Activated naive CD4-positive, alpha-beta T cell treated with anti-CD3 and anti-CD28 coated beads for 36 hours (primary cell): ENCODE results near the gene RALB. TPM values are rescaled to one million over a fixed set of nuclear protein-coding genes. Genes with fewer than 3 reads are reported as not detected.

Experiments
- CTCF ChIA-PET: fragments of 350-600 bp; sonication (Branson Sonifier 250); formaldehyde crosslinking; loops from one replicate; lab custom pipeline; 2021; ENCODE audit warnings: antibody characterized with exemption; lab: Charles Lee
- DNase-seq: peaks from one replicate; pipeline ENCODE4 v3.0.0-alpha.2; 2020
- H3K27ac Mint-ChIP-seq: one replicate; pipeline ENCODE4 v1.8.0; 2021; ENCODE audit warnings: mild to moderate bottlenecking, mixed read lengths
- H3K27me3 Mint-ChIP-seq: one replicate; pipeline ENCODE4 v1.8.0; 2021; ENCODE audit warnings: low read depth, mixed read lengths
- H3K36me3 Mint-ChIP-seq: one replicate; pipeline ENCODE4 v1.8.0; 2021; ENCODE audit warnings: low read depth, mixed read lengths
- H3K4me1 Mint-ChIP-seq: one replicate; pipeline ENCODE4 v1.8.0; 2021; ENCODE audit warnings: low read depth, mixed read lengths
- H3K4me3 Mint-ChIP-seq: one replicate; pipeline ENCODE4 v1.8.0; 2021; ENCODE audit warnings: mild to moderate bottlenecking, moderate library complexity, mixed read lengths
- H3K9me3 Mint-ChIP-seq: one replicate; pipeline ENCODE4 v1.8.0; 2021; ENCODE audit warnings: mixed read lengths
- intact Hi-C: fragments of 100-400 bp; cut with micrococcal nuclease; formaldehyde crosslinking; loops from one replicate; pipeline ENCODE4 v1.15.1; 2023
- total RNA-seq, 2 experiments: library from RNA; stranded (reverse); gene quantifications; one replicate each; pipeline ENCODE4 v1.2.3, GENCODE V29; 2021

Gene RALB
- total RNA-seq, 2 experiments from 2014 or later: 16.4 to 19.3 TPM

DNA sequence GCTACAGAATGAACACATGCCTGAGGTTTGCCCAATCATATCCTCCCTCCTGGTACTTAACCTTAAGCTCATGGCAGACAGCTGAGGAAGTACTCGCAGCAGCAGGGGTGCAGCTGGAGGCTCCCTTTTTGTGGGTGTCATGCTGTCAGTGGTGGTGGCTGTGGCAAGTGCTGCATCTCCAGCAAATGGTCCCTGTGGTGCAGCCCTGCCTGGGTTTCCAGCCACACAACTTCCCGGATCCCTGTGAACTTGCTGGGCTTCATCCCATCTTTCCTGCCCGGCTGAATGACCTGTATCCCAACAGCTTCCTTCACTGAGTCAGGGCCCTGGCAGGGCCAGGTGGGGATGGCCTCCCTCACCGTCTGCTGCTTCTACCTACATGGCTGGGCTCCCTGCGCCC is 34.5 kb upstream of the RALB start:
- no peak for DNase-seq
- no peaks in the 10 kb centered on the region for H3K27me3 Mint-ChIP-seq
- CTCF ChIA-PET: interaction anchor here (2.0 kb wide), 1 partner anchor 43 kb away, joined by 7 read pairs; no protein-coding TSS in a partner anchor
- no peak overlapping the region for H3K27ac Mint-ChIP-seq
- peaks cover 25% of the 10 kb centered on the region for H3K4me1 Mint-ChIP-seq
- no peak overlapping the region for H3K4me3 Mint-ChIP-seq
- peaks cover 56% of the 10 kb centered on the region for H3K36me3 Mint-ChIP-seq
- intact Hi-C loops: no loop called here
- H3K9me3 Mint-ChIP-seq: peaks cover 31% of the 10 kb centered on the region

DNA sequence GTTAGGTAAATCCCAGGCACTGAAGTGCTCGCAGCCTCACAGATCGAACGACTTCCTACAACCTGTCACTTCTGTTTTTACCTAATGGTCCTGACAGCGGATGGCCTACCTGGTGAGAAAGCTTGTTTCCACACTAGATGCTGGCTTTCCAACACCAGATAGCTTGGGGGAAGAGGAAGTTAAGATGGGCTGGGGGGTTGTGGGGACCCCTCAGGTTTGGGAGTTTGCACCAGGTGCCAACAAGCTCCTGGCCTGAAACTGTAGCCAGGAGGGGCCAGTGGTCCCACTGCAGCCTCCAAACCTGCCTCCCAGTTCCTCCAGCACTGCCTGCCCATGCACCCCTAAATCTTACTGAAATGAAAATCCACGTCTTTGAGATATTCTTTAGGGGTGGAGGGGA is 33.4 kb upstream of the RALB start:
- CTCF ChIA-PET: interaction anchor here (1.1 to 2.0 kb wide), 3 partner anchors 13 to 94 kb away, joined by 4 to 7 read pairs (median 5); no protein-coding TSS in a partner anchor
- peaks cover 31% of the 10 kb centered on the region for H3K9me3 Mint-ChIP-seq

DNA sequence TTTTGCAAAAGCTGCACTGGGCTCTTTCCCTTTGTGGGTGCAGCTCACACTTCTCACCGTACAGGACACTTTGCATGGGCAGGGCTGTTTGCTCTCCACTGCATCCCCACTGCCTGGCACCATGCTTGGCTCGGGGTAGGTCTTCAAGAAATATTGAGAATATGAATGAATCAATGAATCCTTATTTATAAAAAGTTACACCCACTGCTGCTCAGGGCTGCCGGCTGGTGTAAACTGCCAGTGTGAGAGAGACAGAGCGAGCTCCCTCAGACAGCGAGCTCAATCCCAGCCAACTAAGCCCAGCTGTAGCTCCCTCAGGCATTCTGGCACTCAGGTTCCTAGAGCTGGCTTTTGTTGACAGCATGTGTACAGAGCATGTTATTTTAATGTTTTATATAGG is 32.9 kb upstream of the RALB start:
- intact Hi-C loops: no loop called here
- Mint-ChIP-seq H3K27ac (no peak overlapping the region), H3K36me3 (peaks cover 56% of the 10 kb centered on the region), H3K9me3 (peaks cover 31% of the 10 kb centered on the region), H3K4me3 (no peak overlapping the region), H3K4me1 (peaks cover 31% of the 10 kb centered on the region), H3K27me3 (no peaks in the 10 kb centered on the region)
- CTCF ChIA-PET: interaction anchor here (1.1 to 2.0 kb wide), 3 partner anchors 13 to 93 kb away, joined by 4 to 7 read pairs (median 5); no protein-coding TSS in a partner anchor
- DNase-seq: no peak

More for the DNA sequence above, 33.4 kb upstream of the RALB start:
- intact Hi-C loops: no loop called here
- H3K27ac Mint-ChIP-seq: no peak overlapping the region
- H3K4me3 Mint-ChIP-seq: no peak overlapping the region
- peaks cover 28% of the 10 kb centered on the region for H3K4me1 Mint-ChIP-seq
- no peak for DNase-seq
- peaks cover 56% of the 10 kb centered on the region for H3K36me3 Mint-ChIP-seq
- no peaks in the 10 kb centered on the region for H3K27me3 Mint-ChIP-seq

GRCh38 chr2:120220756-120221155 is 31.9 kb upstream of the RALB start:
- H3K27me3 Mint-ChIP-seq: no peaks in the 10 kb centered on the region
- CTCF ChIA-PET: no interaction called here
- peaks cover 56% of the 10 kb centered on the region for H3K36me3 Mint-ChIP-seq
- H3K4me1 Mint-ChIP-seq: peaks cover 31% of the 10 kb centered on the region
- intact Hi-C loops: no loop called here
- H3K9me3 Mint-ChIP-seq: peaks cover 31% of the 10 kb centered on the region
- no peak overlapping the region for H3K27ac Mint-ChIP-seq
- no peak for DNase-seq
- no peak overlapping the region for H3K4me3 Mint-ChIP-seq

GRCh38 chr2:120221616-120222015 is 31.0 kb upstream of the RALB start:
- no peak for DNase-seq
- H3K27me3 Mint-ChIP-seq: no peaks in the 10 kb centered on the region
- peaks cover 48% of the 10 kb centered on the region for H3K36me3 Mint-ChIP-seq
- H3K4me1 Mint-ChIP-seq: peaks cover 32% of the 10 kb centered on the region
- CTCF ChIA-PET: no interaction called here
- peak overlapping the region; percentile 77 for H3K4me3 Mint-ChIP-seq
- peaks cover 24% of the 10 kb centered on the region for H3K9me3 Mint-ChIP-seq
- intact Hi-C loops: loop anchor here (2.0 kb wide), 1 partner anchor 543 kb away; the partner anchor contains the start of gene TMEM177
- H3K27ac Mint-ChIP-seq: peak overlapping the region; percentile 87

- Mint-ChIP-seq H3K27ac (peak overlapping the region; percentile 87), H3K9me3 (peaks cover 23% of the 10 kb centered on the region), H3K36me3 (peaks cover 46% of the 10 kb centered on the region), H3K27me3 (no peaks in the 10 kb centered on the region), H3K4me1 (peaks cover 39% of the 10 kb centered on the region), H3K4me3 (peak overlapping the region; percentile 77)
- CTCF ChIA-PET: interaction anchor here (0.7 kb wide), 1 partner anchor 1536 kb away, joined by 3 read pairs; no protein-coding TSS in a partner anchor
- intact Hi-C loops: loop anchor here (1.0 to 2.0 kb wide), 5 partner anchors 10 to 544 kb away; partner anchors contain the start of genes PTPN4, RALB and TMEM177
- no peak for DNase-seq
Measured at GRCh38 chr2:120222186-120223033, 30.2 kb upstream of the RALB start.

DNA sequence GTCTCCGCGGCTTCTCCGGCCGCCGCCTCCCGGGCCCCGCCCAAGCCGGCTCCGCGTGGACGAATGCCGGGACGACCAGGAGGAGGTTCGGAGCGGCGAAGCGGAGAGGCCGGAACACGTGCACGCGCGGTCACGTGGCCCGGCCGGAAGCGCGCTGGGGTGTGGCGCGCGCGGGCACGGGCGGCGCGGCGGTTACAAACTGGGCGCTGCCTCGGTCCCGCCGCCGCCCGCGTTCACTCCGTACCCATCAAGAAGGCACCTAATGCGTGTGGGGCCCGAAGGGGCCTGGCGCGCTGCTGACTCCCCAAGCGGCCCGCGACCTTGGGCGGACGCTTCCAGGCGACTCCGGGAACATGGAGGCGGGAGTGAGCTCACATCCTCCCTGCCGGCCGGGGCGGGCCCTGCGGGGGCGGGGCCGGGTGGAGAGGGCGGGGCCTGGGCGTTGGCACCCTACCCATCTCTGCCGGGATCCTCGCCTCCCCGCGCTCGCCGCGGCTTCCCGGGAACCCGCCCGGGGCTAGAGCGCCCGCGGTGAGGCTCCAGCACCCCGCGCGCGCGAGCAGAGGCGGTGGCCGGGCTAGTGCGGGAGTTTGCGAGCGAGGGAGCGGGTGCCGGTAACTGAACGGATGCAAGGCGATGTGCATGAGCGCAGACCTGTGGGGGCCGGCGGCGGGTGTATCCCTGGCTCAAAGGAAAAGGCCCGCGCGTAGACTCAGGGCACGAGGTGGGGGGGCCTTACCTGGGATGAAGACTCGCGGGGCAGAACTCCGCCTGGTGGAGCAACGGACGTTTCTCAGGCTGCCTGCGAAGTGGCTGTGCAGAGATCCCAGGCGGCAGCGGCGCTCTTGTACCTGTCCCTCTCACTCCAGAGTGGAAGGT is 29.4 kb upstream of the RALB start, which contains the start of gene TMEM185B:
Gene TMEM185B (minus strand): TSS at position 367 of the 879 bp plus-strand sequence. CDS start 424 bp downstream, outside the sequence.
- peak; percentile 93 for DNase-seq
- H3K27me3 Mint-ChIP-seq: no peaks in the 10 kb centered on the region
- H3K36me3 Mint-ChIP-seq: peaks cover 40% of the 10 kb centered on the region
- intact Hi-C loops: loop anchor here (1.0 to 2.0 kb wide), 5 partner anchors 9 to 544 kb away; partner anchors contain the start of genes PTPN4, RALB and TMEM177
- peaks cover 18% of the 10 kb centered on the region for H3K9me3 Mint-ChIP-seq
- peak within 1 kb of the TSS; percentile 87 for H3K27ac Mint-ChIP-seq
- peak within 1 kb of the TSS; percentile 80 for H3K4me3 Mint-ChIP-seq
- CTCF ChIA-PET: interaction anchor here (0.7 to 3.4 kb wide), 2 partner anchors 48 to 1535 kb away, joined by 3 to 14 read pairs; no protein-coding TSS in a partner anchor
- H3K4me1 Mint-ChIP-seq: peaks cover 43% of the 10 kb centered on the region

DNA sequence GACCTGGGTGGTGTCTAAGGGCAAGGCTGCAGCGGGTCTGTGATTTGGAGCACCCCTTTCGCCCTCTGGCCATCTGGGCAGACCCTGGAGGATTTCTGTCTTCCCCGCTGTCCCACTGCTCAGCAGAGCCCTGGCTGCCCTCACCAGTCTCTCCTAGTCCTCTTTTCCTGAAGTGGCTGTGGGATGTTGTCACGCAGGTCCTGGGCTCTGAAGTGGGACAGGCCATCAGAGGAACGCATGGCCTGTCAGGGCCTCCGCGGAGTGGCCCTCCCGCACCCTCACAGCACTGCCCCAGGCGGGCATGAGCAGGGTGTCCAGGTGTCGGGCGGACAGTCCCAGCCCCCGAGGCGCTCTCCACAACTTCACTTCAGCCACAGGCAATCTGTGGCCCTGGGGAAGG is 28.4 kb upstream of the RALB start:
- intact Hi-C loops: no loop called here
- CTCF ChIA-PET: interaction anchor here (3.4 kb wide), 1 partner anchor 48 kb away, joined by 14 read pairs; no protein-coding TSS in a partner anchor
- Mint-ChIP-seq H3K36me3 (peaks cover 31% of the 10 kb centered on the region), H3K4me3 (peak overlapping the region; percentile 80), H3K27me3 (no peaks in the 10 kb centered on the region), H3K27ac (peak overlapping the region; percentile 50), H3K4me1 (peaks cover 47% of the 10 kb centered on the region), H3K9me3 (peaks cover 14% of the 10 kb centered on the region)
- no peak for DNase-seq

DNA sequence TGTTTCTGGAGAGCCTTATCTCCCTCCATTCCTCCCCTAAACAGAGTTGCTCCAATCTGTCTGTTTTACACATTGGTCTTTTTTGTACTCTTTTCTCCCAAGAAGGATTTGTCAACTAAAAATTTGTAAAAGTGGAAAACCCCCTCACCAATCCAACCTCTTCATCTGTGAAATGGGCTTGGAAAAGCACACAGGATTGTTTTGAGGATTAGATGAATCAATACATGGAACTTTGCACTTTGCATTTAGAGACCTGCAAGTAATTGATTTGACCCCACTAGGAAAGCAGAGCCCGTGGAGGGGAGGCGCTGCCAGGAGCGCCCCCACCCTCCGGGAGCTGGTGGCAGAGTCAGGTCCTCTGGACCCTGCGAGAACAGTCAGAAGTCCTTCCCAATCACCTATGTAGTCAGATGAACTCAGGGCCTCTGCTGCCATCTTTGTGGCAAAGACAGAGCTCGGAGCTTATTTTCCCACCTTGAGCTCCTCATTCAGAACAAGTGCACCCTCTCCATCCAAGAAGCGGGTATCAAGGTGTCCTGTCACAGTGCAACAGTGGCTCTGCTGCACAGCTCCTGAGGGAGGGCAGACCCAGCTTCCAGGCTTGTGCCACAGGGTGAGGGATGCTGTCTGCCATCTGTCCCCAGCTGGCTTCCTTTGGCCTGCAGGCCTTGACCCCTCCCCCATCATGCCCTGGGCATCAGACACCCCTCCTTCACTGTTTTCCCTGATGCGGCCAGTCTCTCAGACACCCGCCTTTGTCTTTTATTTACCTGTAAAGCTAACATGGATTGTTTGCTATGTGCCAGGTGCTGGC is 27.7 kb upstream of the RALB start:
- Mint-ChIP-seq H3K27ac (no peak overlapping the region), H3K36me3 (peaks cover 25% of the 10 kb centered on the region), H3K4me1 (peaks cover 51% of the 10 kb centered on the region), H3K4me3 (peak overlapping the region; percentile 15), H3K9me3 (peaks cover 13% of the 10 kb centered on the region), H3K27me3 (no peaks in the 10 kb centered on the region)
- DNase-seq: no peak
- CTCF ChIA-PET: interaction anchor here (0.9 to 3.4 kb wide), 3 partner anchors 8 to 88 kb away, joined by 5 to 14 read pairs (median 7); no protein-coding TSS in a partner anchor
- intact Hi-C loops: loop anchor here (5.0 kb wide), 3 partner anchors 217 to 452 kb away; no protein-coding TSS in a partner anchor

DNA sequence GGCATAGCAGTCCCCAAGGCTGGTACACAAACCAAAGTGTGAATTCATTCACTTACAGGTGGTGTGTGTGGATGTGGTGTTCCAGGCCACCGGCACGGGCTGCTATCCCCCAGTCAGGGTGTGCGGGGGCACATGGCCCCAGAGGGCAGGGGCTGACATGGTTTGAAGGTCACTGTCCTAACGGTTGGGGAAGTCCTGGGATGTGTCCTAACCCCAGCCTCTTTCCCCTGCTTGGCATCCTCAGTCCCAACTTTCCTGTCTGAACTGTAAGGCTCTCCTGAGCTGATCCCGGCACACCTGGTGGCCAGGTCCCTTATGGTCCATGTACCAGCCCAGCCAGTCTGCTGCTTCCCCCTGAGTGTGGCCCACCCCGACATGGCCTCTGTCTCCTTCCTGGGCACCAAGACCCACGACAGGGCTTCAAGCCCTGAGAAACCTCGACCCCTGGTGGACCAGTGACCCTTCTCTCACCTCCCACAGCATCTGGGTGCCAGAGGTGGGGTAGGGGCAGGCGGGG is 27.0 kb upstream of the RALB start:
- intact Hi-C loops: loop anchor here (5.0 kb wide), 3 partner anchors 217 to 452 kb away; no protein-coding TSS in a partner anchor
- peaks cover 13% of the 10 kb centered on the region for H3K9me3 Mint-ChIP-seq
- peaks cover 51% of the 10 kb centered on the region for H3K4me1 Mint-ChIP-seq
- no peak for DNase-seq
- no peaks in the 10 kb centered on the region for H3K27me3 Mint-ChIP-seq
- H3K4me3 Mint-ChIP-seq: no peak overlapping the region
- CTCF ChIA-PET: interaction anchor here (0.9 to 3.4 kb wide), 3 partner anchors 8 to 88 kb away, joined by 5 to 14 read pairs (median 7); no protein-coding TSS in a partner anchor
- no peak overlapping the region for H3K27ac Mint-ChIP-seq
- H3K36me3 Mint-ChIP-seq: peaks cover 20% of the 10 kb centered on the region
